ENCODE results near the gene TMEFF2.
A peak's percentile ranks its signal among the peaks of the same experiment; 100 is the strongest.

The TMEFF2 gene

GRCh38 chr2:191930205-191930604 is 264.5 kb downstream of the TMEFF2 start:
- DNase-seq (ENCODE audit: low read depth): no peak
- no peak overlapping the region for H3K4me3 ChIP-seq (ENCODE audit: low read depth, low read length)
- TF ChIP-seq CTCF (IDR thresholded peaks at IDR 0.05; ENCODE audit: control insufficient read depth, extremely low read depth, insufficient read depth): no peak

DNA sequence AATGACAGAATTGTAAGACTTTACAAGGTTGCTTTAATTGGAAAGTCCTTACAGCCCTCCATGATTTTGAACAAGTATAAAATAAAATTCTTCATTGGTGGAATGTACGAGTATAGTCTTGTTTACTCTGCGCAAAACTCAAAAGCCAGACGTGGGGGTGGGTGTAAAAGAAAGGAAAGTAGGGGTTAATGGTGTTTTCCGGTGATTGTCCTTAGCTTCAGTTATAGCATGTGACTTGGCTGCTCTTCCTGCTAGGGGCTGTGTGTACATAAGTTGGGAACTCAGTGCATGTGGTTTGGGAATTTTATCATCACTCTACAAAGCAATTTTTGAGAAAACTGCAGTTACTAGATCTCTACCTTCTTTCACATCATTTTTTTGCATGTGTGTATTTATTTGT is 265.4 kb downstream of the TMEFF2 start:
- no peak for DNase-seq (ENCODE audit: low read depth)
- no peak overlapping the region for H3K4me3 ChIP-seq (ENCODE audit: low read depth, low read length)
- no peak for TF ChIP-seq CTCF (IDR thresholded peaks at IDR 0.05; ENCODE audit: control insufficient read depth, extremely low read depth, insufficient read depth)

- no peak for DNase-seq (ENCODE audit: low read depth)
- no peak overlapping the region for H3K4me3 ChIP-seq (ENCODE audit: low read depth, low read length)
- TF ChIP-seq CTCF (IDR thresholded peaks at IDR 0.05; ENCODE audit: control insufficient read depth, extremely low read depth, insufficient read depth): no peak
These were observed 266.7 kb downstream of the TMEFF2 start for GRCh38 chr2:191927991-191928390.

DNA sequence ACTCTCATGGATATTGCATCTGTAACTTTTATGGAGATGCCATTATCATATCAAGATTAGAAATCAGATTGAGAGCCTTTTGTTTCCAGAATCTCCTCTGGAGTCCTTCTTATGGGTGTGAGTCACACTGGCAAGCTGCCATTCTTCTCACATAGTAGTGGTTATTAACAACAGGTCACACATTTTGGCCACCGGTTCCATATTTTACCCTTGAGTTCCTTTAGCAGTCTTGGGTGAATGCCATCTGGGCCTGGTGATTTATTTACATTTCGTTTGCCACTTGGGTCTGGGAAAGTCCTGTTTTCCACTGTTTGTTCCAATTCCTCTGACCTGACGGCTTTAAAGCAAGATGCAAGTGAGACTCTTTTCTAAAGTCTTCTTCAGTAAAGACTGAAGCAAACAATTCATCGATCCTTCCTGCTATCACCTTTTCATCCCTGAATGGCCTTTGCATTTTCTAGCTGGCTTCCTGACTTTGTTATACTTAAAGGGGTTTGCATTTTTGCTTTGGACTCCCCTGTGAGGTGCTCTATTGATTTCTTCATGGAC is 267.3 kb downstream of the TMEFF2 start:
- DNase-seq (ENCODE audit: low read depth): peak; percentile 56
- H3K4me3 ChIP-seq (ENCODE audit: low read depth, low read length): no peak overlapping the region

GRCh38 chr2:191926671-191927070 is 268.1 kb downstream of the TMEFF2 start:
- H3K4me3 ChIP-seq (ENCODE audit: low read depth, low read length): no peak overlapping the region
- no peak for TF ChIP-seq CTCF (IDR thresholded peaks at IDR 0.05; ENCODE audit: control insufficient read depth, extremely low read depth, insufficient read depth)
- no peak for DNase-seq (ENCODE audit: low read depth)

More for the DNA sequence above, 267.3 kb downstream of the TMEFF2 start:
- no peak for TF ChIP-seq CTCF (IDR thresholded peaks at IDR 0.05; ENCODE audit: control insufficient read depth, extremely low read depth, insufficient read depth)

DNA sequence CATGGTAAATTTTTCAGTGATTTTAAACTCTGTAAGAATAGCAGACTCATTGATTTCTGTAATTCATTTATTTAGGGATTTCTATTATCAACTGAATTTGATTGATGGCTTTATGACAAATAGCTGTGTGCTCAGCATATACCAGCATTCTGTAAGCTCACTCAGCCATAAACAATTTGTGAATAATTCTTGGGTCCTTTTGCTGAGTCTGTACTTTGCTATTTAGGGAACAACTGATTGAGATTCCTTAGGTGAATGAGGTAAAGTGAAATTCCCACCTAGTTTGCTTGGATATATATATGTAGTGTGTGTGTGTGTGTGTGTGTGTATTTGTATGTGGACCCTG is 271.1 kb downstream of the TMEFF2 start:
- no peak overlapping the region for H3K4me3 ChIP-seq (ENCODE audit: low read depth, low read length)
- no peak for TF ChIP-seq CTCF (IDR thresholded peaks at IDR 0.05; ENCODE audit: control insufficient read depth, extremely low read depth, insufficient read depth)
- DNase-seq (ENCODE audit: low read depth): no peak
